Mesenchymal stem cell (in vitro differentiated cells and primary cell): ENCODE results near the gene CEACAM5. TPM values are rescaled to one million over a fixed set of nuclear protein-coding genes. Genes with fewer than 3 reads are reported as not detected.

Source experiments
- DNase-seq: peaks from one replicate; pipeline ENCODE4 v3.0.0-alpha.2; 2013
- H2AFZ ChIP-seq: one replicate; pipeline ENCODE4 v1.6.1; 2013; ENCODE audit warnings: low read depth, mild to moderate bottlenecking, control low read depth, inconsistent platforms, low read length, moderate library complexity
- H2AK5ac ChIP-seq: 2 replicates; pipeline ENCODE4 v1.6.1; 2013; ENCODE audit warnings: low read length, moderate library complexity, mild to moderate bottlenecking, inconsistent platforms; ENCODE audit not compliant: severe bottlenecking
- H2BK120ac ChIP-seq: one replicate; pipeline ENCODE4 v1.6.1; 2013; ENCODE audit warnings: low read depth, mild to moderate bottlenecking, inconsistent platforms, low read length, moderate library complexity
- H2BK12ac ChIP-seq, 2 experiments: one replicate each; pipeline ENCODE4 v1.6.1; 2013; ENCODE audit warnings: inconsistent platforms in 2 of 2, low read length in 2 of 2, mild to moderate bottlenecking in 2 of 2, moderate library complexity in 2 of 2, control low read depth in 1 of 2
- H2BK15ac ChIP-seq: one replicate; pipeline ENCODE4 v1.6.1; 2013; ENCODE audit warnings: mild to moderate bottlenecking, low read depth, inconsistent platforms; ENCODE audit not compliant: poor library complexity, severe bottlenecking
- H2BK5ac ChIP-seq: 2 replicates; pipeline ENCODE4 v1.6.1; 2013; ENCODE audit warnings: low read depth, mild to moderate bottlenecking, low read length, control low read depth, inconsistent platforms; ENCODE audit not compliant: poor library complexity, severe bottlenecking
- H3K14ac ChIP-seq, 2 experiments: one replicate each; pipeline ENCODE4 v1.6.1; 2013; ENCODE audit warnings: inconsistent platforms in 2 of 2, low read length in 2 of 2, control low read depth in 1 of 2, mild to moderate bottlenecking in 1 of 2, moderate library complexity in 1 of 2
- H3K18ac ChIP-seq, 2 experiments: one replicate each; pipeline ENCODE4 v1.6.1; 2013; ENCODE audit warnings: inconsistent platforms in 2 of 2, low read length in 2 of 2, control low read depth in 1 of 2, low read depth in 1 of 2, mild to moderate bottlenecking in 1 of 2
- H3K23ac ChIP-seq, 2 experiments: one replicate each; pipeline ENCODE4 v1.6.1; 2013; ENCODE audit warnings: inconsistent platforms in 2 of 2, low read length in 2 of 2, mild to moderate bottlenecking in 2 of 2, moderate library complexity in 2 of 2, control low read depth in 1 of 2
- H3K27ac ChIP-seq: 2 replicates; pipeline ENCODE4 v1.5.1; 2013; ENCODE audit warnings: mild to moderate bottlenecking, moderate library complexity, low read length, control low read depth, inconsistent platforms; ENCODE audit not compliant: poor library complexity, severe bottlenecking
- H3K27me3 ChIP-seq, 2 experiments: 2 replicates each; pipeline versions ENCODE4 v1.6.1 to v1.7.0; 2013; ENCODE audit warnings: low read length in 2 of 2, mild to moderate bottlenecking in 2 of 2, moderate library complexity in 2 of 2, control low read depth in 1 of 2, inconsistent platforms in 1 of 2; ENCODE audit not compliant: control insufficient read depth in 1 of 2, insufficient read depth in 1 of 2
- H3K36me3 ChIP-seq, 2 experiments: 2 replicates each; pipeline versions ENCODE4 v1.6.1 to v1.7.0; 2013; ENCODE audit warnings: low read length in 2 of 2, control low read depth in 1 of 2, inconsistent platforms in 1 of 2, low read depth in 1 of 2, mild to moderate bottlenecking in 1 of 2; ENCODE audit not compliant: insufficient read depth in 2 of 2, control insufficient read depth in 1 of 2
- H3K4ac ChIP-seq, 2 experiments: one replicate each; pipeline ENCODE4 v1.6.1; 2013; ENCODE audit warnings: inconsistent platforms in 2 of 2, low read length in 2 of 2, mild to moderate bottlenecking in 2 of 2, moderate library complexity in 2 of 2, control low read depth in 1 of 2, low read depth in 1 of 2
- H3K4me1 ChIP-seq: 2 replicates; pipeline ENCODE4 v1.6.1; 2013; ENCODE audit warnings: low read depth, low read length, control low read depth; ENCODE audit not compliant: control insufficient read depth, insufficient read depth
- H3K4me2 ChIP-seq: 2 replicates; pipeline ENCODE4 v1.6.1; 2013; ENCODE audit warnings: low read length, mild to moderate bottlenecking, inconsistent platforms; ENCODE audit not compliant: poor library complexity, severe bottlenecking
- H3K4me3 ChIP-seq, 2 experiments: 2 replicates each; pipeline versions ENCODE4 v1.5.1 to v1.7.0; 2013; ENCODE audit warnings: low read length in 2 of 2, mild to moderate bottlenecking in 2 of 2, control low read depth in 1 of 2, low read depth in 1 of 2; ENCODE audit not compliant: insufficient read depth in 1 of 2
- H3K79me1 ChIP-seq: replicated peaks from 2 replicates; pipeline ENCODE4 v1.6.1; 2013; ENCODE audit warnings: mild to moderate bottlenecking, control low read depth, low read length, inconsistent platforms; ENCODE audit not compliant: poor library complexity, severe bottlenecking
- H3K9ac ChIP-seq: 2 replicates; pipeline ENCODE4 v1.7.0; 2013; ENCODE audit warnings: mild to moderate bottlenecking, low read length, moderate library complexity
- H3K9me3 ChIP-seq: 2 replicates; pipeline ENCODE4 v1.7.0; 2013; ENCODE audit warnings: mild to moderate bottlenecking, low read length; ENCODE audit not compliant: control insufficient read depth
- H4K8ac ChIP-seq: one replicate; pipeline ENCODE4 v1.6.1; 2013; ENCODE audit warnings: inconsistent platforms, mild to moderate bottlenecking, low read length, moderate library complexity
- H4K91ac ChIP-seq: one replicate; pipeline ENCODE4 v1.6.1; 2013; ENCODE audit warnings: mild to moderate bottlenecking, low read length, inconsistent platforms
- WGBS: methylation state at CpG from one replicate; pipeline ENCODE4 v1.1.7; 2013; ENCODE audit warnings: mixed read lengths; 5-methylcytosine and 5-hydroxymethylcytosine counted together
- polyA plus RNA-seq, 2 experiments: library from polyadenylated mRNA; stranded (reverse); fragments of 200-250 nt; gene quantifications; one replicate each; pipeline ENCODE4 v1.2.3, GENCODE V29; 2013

The CEACAM5 gene
- not detected for polyA plus RNA-seq (2013, experiment 1 of 2)
- not detected for polyA plus RNA-seq (2013, experiment 2 of 2)

DNA sequence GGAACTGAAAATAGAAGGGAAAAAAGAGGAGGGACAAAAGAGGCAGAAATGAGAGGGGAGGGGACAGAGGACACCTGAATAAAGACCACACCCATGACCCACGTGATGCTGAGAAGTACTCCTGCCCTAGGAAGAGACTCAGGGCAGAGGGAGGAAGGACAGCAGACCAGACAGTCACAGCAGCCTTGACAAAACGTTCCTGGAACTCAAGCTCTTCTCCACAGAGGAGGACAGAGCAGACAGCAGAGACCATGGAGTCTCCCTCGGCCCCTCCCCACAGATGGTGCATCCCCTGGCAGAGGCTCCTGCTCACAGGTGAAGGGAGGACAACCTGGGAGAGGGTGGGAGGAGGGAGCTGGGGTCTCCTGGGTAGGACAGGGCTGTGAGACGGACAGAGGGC is at the start of gene CEACAM5:
Gene CEACAM5, plus strand, starts transcription at position 146 of the 400 bp plus-strand sequence. Its CDS starts 106 bp downstream, at position 252.
- Histone ChIP-seq H3K36me3 (no peaks in the 10 kb centered on the region), H3K9ac (no peak within 1 kb of the TSS), H3K4me3 (no peak within 1 kb of the TSS), H2BK5ac (no peak within 1 kb of the TSS), H3K18ac (no peak within 1 kb of the TSS), H2AK5ac (no peak within 1 kb of the TSS), H2BK15ac (no peak within 1 kb of the TSS), H2BK12ac (no peak within 1 kb of the TSS), H2AFZ (no peak within 1 kb of the TSS), H3K79me1 (no peaks in the 10 kb centered on the region), H3K27me3 (peaks cover 0 to 70% of the 10 kb centered on the region in 2 experiments), H3K4ac (no peak within 1 kb of the TSS), H3K4me1 (no peaks in the 10 kb centered on the region), H3K14ac (no peak within 1 kb of the TSS), H2BK120ac (no peak within 1 kb of the TSS), H4K8ac (no peak within 1 kb of the TSS), H4K91ac (no peak within 1 kb of the TSS), H3K9me3 (no peaks in the 10 kb centered on the region), H3K23ac (no peak within 1 kb of the TSS), H3K27ac (no peak within 1 kb of the TSS), H3K4me2 (no peak within 1 kb of the TSS)
- DNase-seq = no peak
- 23% methylated on average over 4 of the region's 4 CpGs for WGBS

- no peak overlapping the region for H3K23ac ChIP-seq
- peaks cover 23% of the 10 kb centered on the region for H3K9me3 ChIP-seq
- no peak overlapping the region for H2BK120ac ChIP-seq
- no peaks in the 10 kb centered on the region for H3K79me1 ChIP-seq
- WGBS = 54% methylated on average over 2 of the region's 2 CpGs
- no peak overlapping the region for H3K27ac ChIP-seq
- H3K4ac ChIP-seq = no peak overlapping the region
- H3K36me3 ChIP-seq = no peaks in the 10 kb centered on the region
- no peak overlapping the region for H3K4me2 ChIP-seq
- no peak overlapping the region for H2BK5ac ChIP-seq
- H4K8ac ChIP-seq = no peak overlapping the region
- H3K27me3 ChIP-seq = peaks cover 0 to 2% of the 10 kb centered on the region in 2 experiments
- no peak overlapping the region for H3K9ac ChIP-seq
- H2BK15ac ChIP-seq = no peak overlapping the region
- peak overlapping the region; percentile 12 for H4K91ac ChIP-seq
- no peak overlapping the region for H2BK12ac ChIP-seq
- H3K14ac ChIP-seq = no peak overlapping the region
- H2AFZ ChIP-seq = no peak overlapping the region
- no peak overlapping the region for H3K4me3 ChIP-seq
- H3K18ac ChIP-seq = no peak overlapping the region
- no peaks in the 10 kb centered on the region for H3K4me1 ChIP-seq
- DNase-seq = no peak
- no peak overlapping the region for H2AK5ac ChIP-seq
Observed at GRCh38 chr19:41666075-41666474, 42.4 kb upstream of the CEACAM5 start.

DNA sequence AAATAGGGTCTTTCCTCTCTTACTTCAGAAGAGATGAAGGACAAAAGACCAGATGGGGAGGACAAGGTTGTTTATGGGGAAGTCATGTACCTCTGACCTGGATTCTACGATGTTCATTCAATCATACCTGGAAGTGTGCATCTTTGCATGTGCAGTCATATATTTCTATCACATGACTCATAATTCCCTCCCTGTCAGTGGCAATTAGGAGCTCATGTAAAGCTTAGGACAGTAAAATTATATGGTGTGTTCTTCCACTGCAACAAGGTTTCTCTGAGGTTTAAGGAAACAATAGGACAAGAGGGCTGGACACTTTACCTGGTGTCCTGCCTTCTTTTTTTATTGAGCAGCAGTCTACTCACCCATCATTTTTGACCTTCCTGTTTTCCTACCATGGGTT is 40.1 kb upstream of the CEACAM5 start:
- H2BK5ac ChIP-seq = no peak overlapping the region
- H3K4me2 ChIP-seq = no peak overlapping the region
- no peak overlapping the region for H4K8ac ChIP-seq
- no peak overlapping the region for H2BK12ac ChIP-seq
- H2BK15ac ChIP-seq = no peak overlapping the region
- no peak overlapping the region for H2BK120ac ChIP-seq
- WGBS = no CpG with 5 or more reads among the region's 1 CpG
- no peak overlapping the region for H3K9ac ChIP-seq
- H3K27ac ChIP-seq = no peak overlapping the region
- H3K18ac ChIP-seq = no peak overlapping the region
- no peaks in the 10 kb centered on the region for H3K36me3 ChIP-seq
- H3K27me3 ChIP-seq = peaks cover 0 to 6% of the 10 kb centered on the region in 2 experiments
- no peak for DNase-seq
- H3K4me3 ChIP-seq = no peak overlapping the region
- H3K23ac ChIP-seq = no peak overlapping the region
- H3K14ac ChIP-seq = no peak overlapping the region
- H3K4ac ChIP-seq = no peak overlapping the region
- no peaks in the 10 kb centered on the region for H3K4me1 ChIP-seq
- no peak overlapping the region for H2AFZ ChIP-seq
- H4K91ac ChIP-seq = no peak overlapping the region
- peaks cover 23% of the 10 kb centered on the region for H3K9me3 ChIP-seq
- H3K79me1 ChIP-seq = no peaks in the 10 kb centered on the region
- H2AK5ac ChIP-seq = no peak overlapping the region

DNA sequence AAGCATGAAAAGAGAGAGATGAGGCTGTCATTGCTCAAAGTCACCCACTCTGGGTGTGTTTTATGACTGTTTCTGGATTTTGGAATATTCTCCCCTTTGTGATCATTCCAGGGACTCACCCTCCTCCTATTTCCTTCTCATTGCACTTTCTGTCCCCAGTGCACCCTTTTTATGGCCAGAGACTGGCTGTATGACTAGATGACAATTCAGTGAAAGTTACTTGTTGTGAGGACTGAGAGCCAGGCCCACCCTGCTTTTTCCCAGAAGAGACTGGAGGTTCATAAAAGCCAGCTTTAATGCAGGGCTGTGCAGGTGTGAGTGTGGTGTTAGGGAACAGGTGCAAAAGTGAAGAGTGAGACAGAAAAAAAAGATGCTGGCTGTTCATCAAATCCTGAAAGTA is 37.7 kb upstream of the CEACAM5 start:
- no peak overlapping the region for H2BK15ac ChIP-seq
- no peak overlapping the region for H3K23ac ChIP-seq
- H3K27ac ChIP-seq = no peak overlapping the region
- H3K4me2 ChIP-seq = no peak overlapping the region
- H3K9me3 ChIP-seq = peaks cover 21% of the 10 kb centered on the region
- no peak overlapping the region for H2BK12ac ChIP-seq
- no peak overlapping the region for H2AK5ac ChIP-seq
- H3K4me1 ChIP-seq = no peaks in the 10 kb centered on the region
- H3K4ac ChIP-seq = no peak overlapping the region
- H3K27me3 ChIP-seq = peaks cover 0 to 6% of the 10 kb centered on the region in 2 experiments
- no peak overlapping the region for H4K8ac ChIP-seq
- H3K79me1 ChIP-seq = no peaks in the 10 kb centered on the region
- no peak overlapping the region for H2BK120ac ChIP-seq
- H3K9ac ChIP-seq = no peak overlapping the region
- H3K36me3 ChIP-seq = no peaks in the 10 kb centered on the region
- H2AFZ ChIP-seq = no peak overlapping the region
- no peak overlapping the region for H2BK5ac ChIP-seq
- H4K91ac ChIP-seq = no peak overlapping the region
- no peak overlapping the region for H3K18ac ChIP-seq
- no peak overlapping the region for H3K14ac ChIP-seq
- no peak overlapping the region for H3K4me3 ChIP-seq
- DNase-seq = no peak
